ENCODE results near the gene NUSAP1. TPM values are rescaled to one million over a fixed set of nuclear protein-coding genes. Genes with fewer than 3 reads are reported as not detected.
"Not testable (repeated sequence)": the region's sequence is repeated elsewhere in the genome, so short reads cannot be mapped to it uniquely, and the experiment has no call there.

NUSAP1 gene
- total and polyA plus RNA-seq, 7 experiments from 2014 or later: 0.86 to 167 (median 1.9) TPM

DNA sequence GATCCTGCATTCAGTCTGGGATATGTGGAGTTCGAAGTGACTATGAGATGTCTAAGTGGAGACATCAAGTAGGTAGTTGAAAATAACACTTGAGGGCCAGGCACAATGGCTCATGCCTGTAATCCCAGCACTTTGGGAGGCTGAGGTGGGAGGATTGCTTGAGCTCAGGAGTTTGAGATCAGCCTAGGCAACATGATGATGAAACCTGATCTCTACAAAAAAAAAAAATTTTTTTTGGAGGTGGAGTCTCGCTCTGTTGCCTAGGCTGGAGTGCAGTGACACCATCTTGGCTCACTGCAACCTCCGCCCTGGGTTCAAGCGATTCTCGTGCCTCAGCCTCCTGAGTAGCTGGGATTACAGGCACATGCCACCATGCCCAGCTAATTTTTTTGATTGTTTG is 93.2 kb downstream of the NUSAP1 start:
- H3K4me1 ChIP-seq (ENCODE audit: control insufficient read depth in 2 of 2, insufficient read depth in 2 of 2, low read length in 2 of 2); intact Hi-C loops (cut with micrococcal nuclease): not testable (repeated sequence)
- POLR2A ChIA-PET: interaction anchor here (0.6 kb wide), 1 partner anchor 272 kb away, joined by 3 read pairs; no protein-coding TSS in a partner anchor

DNA sequence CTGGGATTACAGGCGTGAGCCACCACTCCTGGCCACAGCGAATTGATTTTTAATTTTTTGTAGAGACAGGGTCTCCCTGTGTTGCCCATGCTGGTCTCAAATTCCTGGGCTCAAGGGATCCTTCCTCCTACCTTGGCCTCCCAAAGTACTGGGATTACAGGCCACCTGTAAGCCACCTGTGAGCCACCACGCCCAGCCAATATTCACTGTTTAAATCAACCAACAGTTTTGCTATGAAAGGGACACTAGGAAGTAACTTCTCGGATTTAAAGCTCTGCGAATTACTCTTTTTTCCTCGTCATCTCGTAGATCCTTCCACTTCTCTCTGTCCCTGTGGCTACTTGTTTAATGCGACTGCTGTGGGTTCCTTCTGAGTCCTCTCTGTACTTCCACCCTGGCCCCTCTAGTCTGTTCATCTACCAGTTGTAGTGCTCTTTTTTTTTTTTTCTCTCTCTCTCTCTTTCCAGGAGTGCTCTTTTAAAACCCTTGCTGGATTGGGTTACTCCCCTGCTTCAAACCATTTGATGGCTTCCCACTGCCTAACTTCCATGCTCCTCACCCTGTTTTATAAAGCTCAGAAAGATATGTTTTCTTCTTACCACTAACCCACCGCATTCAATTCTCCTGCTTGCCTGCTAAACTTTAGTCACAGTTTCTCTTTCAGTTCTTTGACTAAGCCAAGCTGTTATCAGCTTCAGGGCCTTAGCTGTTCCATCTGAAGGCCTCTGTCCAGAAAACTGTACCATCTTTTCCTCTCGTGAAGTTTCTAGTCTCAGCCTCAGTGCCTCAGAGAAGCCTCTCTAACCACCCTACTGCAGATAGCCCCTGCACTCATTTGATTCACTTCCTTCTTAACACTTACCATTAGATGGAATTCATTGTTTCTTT is 96.6 kb downstream of the NUSAP1 start:
- Mint-ChIP-seq H3K4me3 (peak overlapping the region in 4 of 10 donors; percentile 4 to 79 (median 13)), H3K36me3 (peaks cover 2 to 16% (median 11%) of the 10 kb centered on the region in 5 donors), H3K27ac (peak overlapping the region in 5 of 9 donors; percentile 2 to 91 (median 18)), H3K4me1 (peaks cover 19 to 31% (median 22%) of the 10 kb centered on the region in 7 donors), H3K27me3 (no peaks in the 10 kb centered on the region), H3K9me3 (peaks cover 0 to 2% (median 0%) of the 10 kb centered on the region in 11 donors)
- CTCF ChIA-PET: interaction anchor here (1.1 kb wide), 1 partner anchor 97 kb away, joined by 3 read pairs; the partner anchor contains the start of genes NUSAP1 and OIP5
- H3K27ac ChIP-seq (ENCODE audit: low read depth, low read length): no peak overlapping the region
- peaks cover 0 to 2% of the 10 kb centered on the region in 2 donors for H3K4me1 ChIP-seq (ENCODE audit: control insufficient read depth in 2 of 2, insufficient read depth in 2 of 2, low read length in 2 of 2)
- ATAC-seq: no peak
- H3K9me3 ChIP-seq (ENCODE audit: control insufficient read depth in 2 of 3, low read length in 3 of 3): no peaks in the 10 kb centered on the region
- no peak overlapping the region for H3K4me3 ChIP-seq (ENCODE audit: low read length)
- POLR2A ChIA-PET: no interaction called here
- H3K27me3 ChIP-seq (ENCODE audit: control insufficient read depth in 2 of 2, insufficient read depth in 2 of 2, low read length in 2 of 2): no peaks in the 10 kb centered on the region
- DNase-seq: no peak
- peaks cover 0 to 1% (median 0%) of the 10 kb centered on the region in 3 experiments for H3K36me3 ChIP-seq (ENCODE audit: control insufficient read depth in 2 of 3, insufficient read depth in 3 of 3, low read length in 3 of 3)
- intact Hi-C loops (cut with micrococcal nuclease): loop anchor here in 1 of 2 donors (1.0 kb wide), 1 partner anchor 27 kb away; the partner anchor contains the start of gene NDUFAF1

More for the DNA sequence above, 93.2 kb downstream of the NUSAP1 start:
- H3K4me3 Mint-ChIP-seq; H3K9me3 Mint-ChIP-seq; ATAC-seq; CTCF ChIA-PET; H3K27ac ChIP-seq (ENCODE audit: low read depth, low read length); H3K9me3 ChIP-seq (ENCODE audit: control insufficient read depth in 2 of 3, low read length in 3 of 3); DNase-seq; H3K27me3 ChIP-seq (ENCODE audit: control insufficient read depth in 2 of 2, insufficient read depth in 2 of 2, low read length in 2 of 2); H3K27me3 Mint-ChIP-seq; H3K36me3 ChIP-seq (ENCODE audit: control insufficient read depth in 2 of 3, insufficient read depth in 3 of 3, low read length in 3 of 3); H3K4me3 ChIP-seq (ENCODE audit: low read length): not testable (repeated sequence)
- Mint-ChIP-seq H3K36me3 (peaks cover 0 to 15% (median 12%) of the 10 kb centered on the region in 5 donors), H3K4me1 (peaks cover 26 to 43% (median 33%) of the 10 kb centered on the region in 7 donors), H3K27ac (peak overlapping the region in 3 of 9 donors; percentile 0 to 74 (median 25))

Other genes starting within 250 kb of the NUSAP1 start
- 10 to 100 TPM; 30.1 to 36.5 (median 32.3) TPM for gene INO80, start 216.6 kb upstream of the NUSAP1 start, total RNA-seq
- 10 to 100 TPM in 1 of 2 donors, 1 to 10 TPM in 1; 3.8 to 13.9 TPM for gene INO80, start 216.6 kb upstream of the NUSAP1 start, polyA plus RNA-seq
- not detected for gene EXD1, start 102.1 kb upstream of the NUSAP1 start, total RNA-seq
- not detected for gene EXD1, start 102.1 kb upstream of the NUSAP1 start, polyA plus RNA-seq
- 10 to 100 TPM; 20.2 to 70.6 (median 24.7) TPM for gene CHP1, start 101.6 kb upstream of the NUSAP1 start, total RNA-seq
- 10 to 100 TPM; 11.0 to 12.4 TPM for gene CHP1, start 101.6 kb upstream of the NUSAP1 start, polyA plus RNA-seq
- gene OIP5, start 290 bp upstream of the NUSAP1 start, total RNA-seq: 10 to 100 TPM in 1 of 5 experiments, under 1 TPM in 3, not detected in 1; 0.32 to 15.2 (median 0.54) TPM
- gene OIP5, start 290 bp upstream of the NUSAP1 start, polyA plus RNA-seq: under 1 TPM in 1 of 2 donors, not detected in 1; 0.83 TPM
- gene NDUFAF1, start 69.6 kb downstream of the NUSAP1 start, total RNA-seq: 10 to 100 TPM in 3 of 5 experiments, 1 to 10 TPM in 2; 3.6 to 19.5 (median 12.2) TPM
- gene NDUFAF1, start 69.6 kb downstream of the NUSAP1 start, polyA plus RNA-seq: 10 to 100 TPM; 21.6 to 23.8 TPM
- gene RTF1, start 84.2 kb downstream of the NUSAP1 start, total RNA-seq: 10 to 100 TPM; 34.0 to 41.3 (median 37.2) TPM
- 10 to 100 TPM; 11.7 to 22.5 TPM for gene RTF1, start 84.2 kb downstream of the NUSAP1 start, polyA plus RNA-seq
- gene ITPKA, start 161.0 kb downstream of the NUSAP1 start, total RNA-seq: under 1 TPM in 2 of 5 experiments, not detected in 3; 0.20 to 0.97 TPM
- gene ITPKA, start 161.0 kb downstream of the NUSAP1 start, polyA plus RNA-seq: under 1 TPM in 1 of 2 donors, not detected in 1; 0.22 TPM
- gene LTK, start 180.9 kb downstream of the NUSAP1 start, total RNA-seq: 1 to 10 TPM in 2 of 5 experiments, under 1 TPM in 2, not detected in 1; 0.41 to 6.5 (median 1.4) TPM
- not detected for gene LTK, start 180.9 kb downstream of the NUSAP1 start, polyA plus RNA-seq
- gene RPAP1, start 211.4 kb downstream of the NUSAP1 start, total RNA-seq: 10 to 100 TPM; 32.7 to 60.4 (median 43.8) TPM
- gene RPAP1, start 211.4 kb downstream of the NUSAP1 start, polyA plus RNA-seq: 10 to 100 TPM in 1 of 2 donors, 1 to 10 TPM in 1; 8.8 to 23.9 TPM
- gene TYRO3, start 226.3 kb downstream of the NUSAP1 start, total RNA-seq: 1 to 10 TPM in 1 of 5 experiments, under 1 TPM in 3, not detected in 1; 0.24 to 1.4 (median 0.33) TPM
- gene TYRO3, start 226.3 kb downstream of the NUSAP1 start, polyA plus RNA-seq: not detected

Data from naive thymus-derived CD4-positive, alpha-beta T cell (primary cell).